HG03103 (cell line): ENCODE results near the gene UBE2Z.

Experiments used
- ATAC-seq: cut with Tn5 transposase; IDR thresholded peaks from one replicate; pipeline ENCODE4 v1.9.1; 2021; ENCODE audit warnings: low read depth; ENCODE audit not compliant: unreplicated experiment

Gene UBE2Z

GRCh38 chr17:48952904-48953303 lies 44.7 kb downstream of the UBE2Z start:
- no peak for ATAC-seq

- ATAC-seq = no peak
These were observed 46.1 kb downstream of the UBE2Z start for GRCh38 chr17:48954300-48954755.

- ATAC-seq = no peak
These were observed 52.8 kb downstream of the UBE2Z start for GRCh38 chr17:48960834-48961515.

GRCh38 chr17:48961516-48962233 lies 53.5 kb downstream of the UBE2Z start:
- ATAC-seq = no peak

- ATAC-seq = no peak
These were observed 62.0 kb downstream of the UBE2Z start for GRCh38 chr17:48970224-48970623.

- no peak for ATAC-seq
These were observed 62.9 kb downstream of the UBE2Z start for GRCh38 chr17:48970865-48971687.

GRCh38 chr17:48972749-48973097 lies 64.5 kb downstream of the UBE2Z start:
- ATAC-seq = no peak

GRCh38 chr17:48973806-48974205 lies 65.6 kb downstream of the UBE2Z start:
- no peak for ATAC-seq
